Measurements from ENCODE around the gene DNER. TPM values are rescaled to one million over a fixed set of nuclear protein-coding genes. Genes with fewer than 3 reads are reported as not detected.

Gene DNER
- total and polyA plus RNA-seq, 2 of the 4 experiments (the other 2 are of a cell fraction), result under 0.01 to 0.14 TPM

GRCh38 chr2:229410946-229411345 lies 303.4 kb downstream of the DNER start:
- Histone ChIP-seq H2AFZ (replicated peaks; ENCODE audit: low read length, poor library complexity) (no peak overlapping the region), H3K4me1 (ENCODE audit: control insufficient read depth, insufficient read depth, low read length) (peaks cover 15% of the 10 kb centered on the region), H3K9me1 (ENCODE audit: insufficient read depth, low read length) (peaks cover 8% of the 10 kb centered on the region; the same call in 1 of the 2 replicates), H3K27me3 (ENCODE audit: control insufficient read depth, insufficient read depth, low read length) (no peaks in the 10 kb centered on the region), H2AK5ac (ENCODE audit: low read depth, low read length) (no peak overlapping the region), H3K4me3 (ENCODE audit: insufficient read depth, low read depth, low read length) (no peak overlapping the region), H3K4me2 (ENCODE audit: low read depth, low read length) (no peak overlapping the region), H2BK15ac (ENCODE audit: low read depth, low read length) (no peak overlapping the region), H3K36me3 (ENCODE audit: control insufficient read depth, insufficient read depth, low read length) (no peaks in the 10 kb centered on the region), H2AK9ac (replicated peaks; ENCODE audit: low read depth, low read length, poor library complexity) (no peak overlapping the region), H4K5ac (ENCODE audit: low read depth, low read length) (no peak overlapping the region), H3K4ac (ENCODE audit: low read depth, low read length) (no peak overlapping the region), H3K9ac (ENCODE audit: low read depth, low read length) (no peak overlapping the region), H2BK5ac (ENCODE audit: low read depth, low read length, poor library complexity, severe bottlenecking) (no peak overlapping the region), H3K79me1 (ENCODE audit: low read depth in 1 of 2, low read length in 2 of 2) (no peaks in the 10 kb centered on the region), H4K20me1 (ENCODE audit: insufficient read depth, low read length) (no peaks in the 10 kb centered on the region), H3K56ac (ENCODE audit: extremely low read depth, insufficient read depth, low read length) (no peak overlapping the region), H3K18ac (ENCODE audit: low read depth, low read length) (no peak overlapping the region), H3K23ac (ENCODE audit: low read depth, low read length) (no peak overlapping the region), H3K9me3 (ENCODE audit: control insufficient read depth, insufficient read depth, low read length) (no peaks in the 10 kb centered on the region; the same call in 1 of the 2 replicates), H4K8ac (ENCODE audit: low read depth in 2 of 2, low read length in 2 of 2) (no peak overlapping the region), H3K27ac (ENCODE audit: insufficient read depth, low read length) (no peak overlapping the region), H4K91ac (ENCODE audit: insufficient read depth, low read depth, low read length) (no peak overlapping the region), H3K14ac (replicated peaks; ENCODE audit: low read depth, low read length) (no peak overlapping the region), H2BK120ac (ENCODE audit: low read depth, low read length) (no peak overlapping the region), H2BK20ac (ENCODE audit: low read depth, low read length) (no peak overlapping the region)
- no CpG with 5 or more reads among the region's 5 CpGs for WGBS, 2 experiments (ENCODE audit: extremely low coverage in 2 of 2, insufficient read length in 1 of 2)
- dilution Hi-C loops (cut with HindIII; ENCODE audit: low sequenced_read_pairs, unreplicated experiment), result no loop called here
- in situ Hi-C loops (cut with MboI; ENCODE audit: low sequenced_read_pairs), result no loop called here
- DNase-seq (no peak), ATAC-seq (ENCODE audit: low read depth) (no peak)
- ChIA-PET CTCF (no interaction called here), POLR2A (ENCODE audit: unreplicated experiment) (no interaction called here)
- TF ChIP-seq RCOR1 (IDR thresholded peaks at IDR 0.05; ENCODE audit: insufficient replicate concordance, low read length) (no peak), CEBPB (IDR thresholded peaks at IDR 0.05; ENCODE audit: low read depth, low read length) (no peak), RFX5 (IDR thresholded peaks at IDR 0.05; ENCODE audit: low read depth, low read length) (no peak), MAZ (IDR thresholded peaks at IDR 0.05; ENCODE audit: borderline replicate concordance, low read depth, low read length) (no peak), ELK1 (IDR thresholded peaks at IDR 0.05; ENCODE audit: borderline replicate concordance, low read depth, low read length) (no peak), SMC3 (IDR thresholded peaks at IDR 0.05; ENCODE audit: low read depth, low read length) (no peak), MAFK (IDR thresholded peaks at IDR 0.05; ENCODE audit: low read depth, low read length) (no peak), FOS (IDR thresholded peaks at IDR 0.05; ENCODE audit: low read depth, low read length) (no peak), CTCF (conservative IDR thresholded peaks at IDR 0.05; ENCODE audit: low read depth, low read length) (no peak), NFE2L2 (IDR thresholded peaks at IDR 0.05; ENCODE audit: low read depth, low read length) (no peak)
- BruUV-seq (replicated peaks), result no TSS peak
- intact Hi-C loops (cut with micrococcal nuclease), result no loop called here

Measured in IMR-90 (cell line).